ENCODE data around the gene OR14K1. TPM values are rescaled to one million over a fixed set of nuclear protein-coding genes. Genes with fewer than 3 reads are reported as not detected.
"Not testable (repeated sequence)": the region's sequence is repeated elsewhere in the genome, so short reads cannot be mapped to it uniquely, and the experiment has no call there.

The OR14K1 gene
- total RNA-seq: not detected

GRCh38 chr1:247738315-247738714 lies at the start of gene OR14K1:
Gene OR14K1 (plus strand): TSS chr1:247738615. CDS start chr1:247738615, 0 bp downstream.
- no peak within 1 kb of the TSS for H3K4me3 ChIP-seq
- H3K27me3 ChIP-seq: no peaks in the 10 kb centered on the region
- H3K9me3 ChIP-seq: no peaks in the 10 kb centered on the region
- H3K4me1 ChIP-seq: no peaks in the 10 kb centered on the region
- WGBS, 2 donors: 94 to 100% methylated on average over 1 of the region's 1 CpG
- DNase-seq (no peak), ATAC-seq (ENCODE audit: low FRiP score in 2 of 2) (no peak)
- no peak for TF ChIP-seq POLR2AphosphoS5 (IDR thresholded peaks at IDR 0.05)
- no peak for TF ChIP-seq EP300 (IDR thresholded peaks at IDR 0.05)
- TF ChIP-seq CTCF (IDR thresholded peaks at IDR 0.05): no peak
- TF ChIP-seq POLR2A (IDR thresholded peaks at IDR 0.05): no peak
- H3K27ac ChIP-seq: no peak within 1 kb of the TSS
- no peaks in the 10 kb centered on the region for H3K36me3 ChIP-seq

- no peaks in the 10 kb centered on the region for H3K36me3 ChIP-seq
- WGBS, 2 donors: 67 to 73% methylated on average over 1 of the region's 1 CpG
Measured at GRCh38 chr1:247701338-247701737, 37.1 kb upstream of the OR14K1 start.

GRCh38 chr1:247710681-247711080 lies 27.7 kb upstream of the OR14K1 start:
- H3K4me1 ChIP-seq; H3K27me3 ChIP-seq; H3K36me3 ChIP-seq; ATAC-seq (ENCODE audit: low FRiP score in 2 of 2); H3K9me3 ChIP-seq; H3K4me3 ChIP-seq; DNase-seq; H3K27ac ChIP-seq: not testable (repeated sequence)
- 86 to 92% methylated on average over 8 of the region's 8 CpGs for WGBS, 2 donors

More at GRCh38 chr1:247701338-247701737, 37.1 kb upstream of the OR14K1 start:
- Histone ChIP-seq H3K9me3 (no peaks in the 10 kb centered on the region), H3K27ac (no peak overlapping the region), H3K27me3 (no peaks in the 10 kb centered on the region), H3K4me3 (no peak overlapping the region), H3K4me1 (no peaks in the 10 kb centered on the region)
- TF ChIP-seq POLR2A (IDR thresholded peaks at IDR 0.05) (no peak), EP300 (IDR thresholded peaks at IDR 0.05) (no peak)
- no peak for DNase-seq
- no peak for ATAC-seq (ENCODE audit: low FRiP score in 2 of 2)

- H3K27ac ChIP-seq: no peak overlapping the region
- no peak overlapping the region for H3K4me3 ChIP-seq
- DNase-seq (no peak), ATAC-seq (ENCODE audit: low FRiP score in 2 of 2) (no peak)
- 96% methylated on average over 7 of the region's 7 CpGs for WGBS, 2 donors
- H3K36me3 ChIP-seq: no peaks in the 10 kb centered on the region
- TF ChIP-seq CTCF (IDR thresholded peaks at IDR 0.05): no peak
- no peak for TF ChIP-seq POLR2AphosphoS5 (IDR thresholded peaks at IDR 0.05)
- TF ChIP-seq EP300 (IDR thresholded peaks at IDR 0.05): no peak
- H3K4me1 ChIP-seq: no peaks in the 10 kb centered on the region
- H3K27me3 ChIP-seq: no peaks in the 10 kb centered on the region
- H3K9me3 ChIP-seq: no peaks in the 10 kb centered on the region
Measured at GRCh38 chr1:247713753-247714152, 24.7 kb upstream of the OR14K1 start.

- no peaks in the 10 kb centered on the region for H3K36me3 ChIP-seq
- no peak for DNase-seq
- 85 to 91% methylated on average over 3 of the region's 3 CpGs for WGBS, 2 donors
Measured at GRCh38 chr1:247716546-247716945, 21.9 kb upstream of the OR14K1 start, which contains the start of gene OR6F1. Gene OR6F1 (minus strand): TSS chr1:247716646. CDS start chr1:247712755, 3,891 bp downstream.

More at GRCh38 chr1:247716546-247716945, 21.9 kb upstream of the OR14K1 start, which contains the start of gene OR6F1:
- H3K27ac ChIP-seq: no peak within 1 kb of the TSS
- no peaks in the 10 kb centered on the region for H3K4me1 ChIP-seq
- TF ChIP-seq CTCF (IDR thresholded peaks at IDR 0.05): no peak
- no peak for TF ChIP-seq POLR2AphosphoS5 (IDR thresholded peaks at IDR 0.05)
- no peak for TF ChIP-seq POLR2A (IDR thresholded peaks at IDR 0.05)
- H3K9me3 ChIP-seq: peaks cover 0 to 7% (median 2%) of the 10 kb centered on the region in 4 donors
- H3K27me3 ChIP-seq: no peaks in the 10 kb centered on the region
- ATAC-seq (ENCODE audit: low FRiP score in 2 of 2): no peak
- H3K4me3 ChIP-seq: no peak within 1 kb of the TSS

All from upper lobe of left lung (tissue), 6 donors.